HT-29 (cell line): Measurements from ENCODE around the gene CDH4. TPM values are rescaled to one million over a fixed set of nuclear protein-coding genes. Genes with fewer than 3 reads are reported as not detected.

Experiments
- DNase-seq: peaks from one replicate; pipeline ENCODE4 v3.0.0-alpha.2; 2015; ENCODE audit warnings: low spot score
- total RNA-seq: library from RNA; depleted of rRNA; stranded (reverse); fragments of >200 nt; shearing (Covaris generic); gene quantifications from 2 replicates; pipeline ENCODE4 v1.2.3, GENCODE V29; 2014

Gene CDH4
- total RNA-seq, 1 experiment from 2014 or later: not detected

DNA sequence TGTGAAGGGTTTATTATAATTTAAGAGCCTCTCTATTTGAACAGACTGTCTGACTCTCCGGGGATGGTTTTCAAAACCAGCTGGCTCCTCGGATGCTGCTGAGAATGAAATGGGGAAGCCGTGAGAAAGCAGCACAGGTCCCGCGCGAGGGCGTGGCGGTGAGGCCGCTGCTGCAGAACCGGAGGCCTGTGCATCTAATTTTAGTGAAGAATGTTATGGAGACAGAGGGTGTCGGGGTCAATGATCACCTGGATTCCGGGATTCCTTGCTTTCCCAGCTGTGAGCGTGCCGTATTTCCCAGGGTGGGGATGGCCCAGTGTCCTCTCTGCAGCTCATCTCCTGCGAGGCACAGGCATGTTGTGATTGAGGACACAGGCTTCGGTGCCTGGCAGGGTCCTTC is 348.0 kb downstream of the CDH4 start:
- no peak for DNase-seq

- no peak for DNase-seq
Observed at GRCh38 chr20:61601361-61601760, 349.3 kb downstream of the CDH4 start.

- no peak for DNase-seq
Observed at GRCh38 chr20:61601853-61602252, 349.8 kb downstream of the CDH4 start.

DNA sequence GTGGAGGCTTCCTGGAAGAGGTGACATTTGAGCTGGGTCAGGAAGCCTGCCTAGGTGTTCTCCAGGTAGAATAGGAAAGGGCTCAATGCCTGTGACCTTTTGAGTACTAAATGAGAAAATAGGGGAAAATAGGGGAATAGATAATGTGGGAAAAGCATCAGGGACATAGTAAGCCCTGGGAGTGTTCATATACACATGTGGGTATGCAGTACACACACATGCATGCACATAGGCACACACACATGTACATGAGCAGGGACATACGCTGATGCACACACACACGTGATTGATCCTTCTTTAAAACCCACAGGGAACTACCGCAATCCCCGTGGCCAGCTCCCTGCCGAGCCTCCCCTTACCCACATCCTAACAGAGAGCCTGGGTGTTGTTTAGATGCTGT is 351.7 kb downstream of the CDH4 start:
- DNase-seq: no peak

DNA sequence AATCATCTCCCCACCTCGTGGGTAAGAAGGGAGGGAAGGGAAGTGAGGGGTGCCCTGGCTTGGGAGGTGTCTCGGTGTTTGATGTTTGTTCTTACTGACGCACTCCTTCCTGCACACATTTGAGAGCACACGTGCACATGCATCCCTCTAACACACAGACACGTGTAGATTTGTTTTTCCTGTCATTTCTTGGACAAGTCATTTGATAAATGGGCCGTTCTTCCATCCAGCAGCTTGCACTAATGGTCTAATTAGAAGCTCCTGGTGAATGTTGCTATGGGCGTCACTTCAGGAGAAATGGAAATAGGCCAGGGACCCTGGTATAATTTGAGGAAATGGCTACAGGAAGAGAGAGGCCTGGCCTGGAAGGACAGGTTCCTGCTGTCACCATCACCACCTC is 352.5 kb downstream of the CDH4 start:
- no peak for DNase-seq

DNA sequence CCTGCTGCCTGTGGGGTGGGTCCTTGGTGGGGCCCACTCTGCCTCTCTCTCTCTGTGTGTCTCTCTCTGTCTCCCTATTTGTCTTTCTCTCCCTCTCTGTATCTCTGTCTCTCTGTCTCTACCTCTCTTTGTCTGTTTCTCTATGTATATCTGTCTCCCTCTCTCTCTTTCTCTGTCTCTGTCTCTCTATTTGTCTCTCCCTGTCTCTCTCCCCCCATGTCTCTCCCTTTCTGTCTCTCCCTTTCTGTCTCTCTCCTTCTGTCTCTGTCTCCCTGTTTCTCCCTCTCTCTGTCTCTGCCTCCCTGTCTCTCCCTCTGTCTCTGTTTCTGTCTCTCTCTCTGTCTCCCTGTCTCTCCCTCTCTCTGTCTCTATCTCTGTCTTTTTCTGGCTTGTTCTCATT is 353.2 kb downstream of the CDH4 start:
- DNase-seq: no peak

DNA sequence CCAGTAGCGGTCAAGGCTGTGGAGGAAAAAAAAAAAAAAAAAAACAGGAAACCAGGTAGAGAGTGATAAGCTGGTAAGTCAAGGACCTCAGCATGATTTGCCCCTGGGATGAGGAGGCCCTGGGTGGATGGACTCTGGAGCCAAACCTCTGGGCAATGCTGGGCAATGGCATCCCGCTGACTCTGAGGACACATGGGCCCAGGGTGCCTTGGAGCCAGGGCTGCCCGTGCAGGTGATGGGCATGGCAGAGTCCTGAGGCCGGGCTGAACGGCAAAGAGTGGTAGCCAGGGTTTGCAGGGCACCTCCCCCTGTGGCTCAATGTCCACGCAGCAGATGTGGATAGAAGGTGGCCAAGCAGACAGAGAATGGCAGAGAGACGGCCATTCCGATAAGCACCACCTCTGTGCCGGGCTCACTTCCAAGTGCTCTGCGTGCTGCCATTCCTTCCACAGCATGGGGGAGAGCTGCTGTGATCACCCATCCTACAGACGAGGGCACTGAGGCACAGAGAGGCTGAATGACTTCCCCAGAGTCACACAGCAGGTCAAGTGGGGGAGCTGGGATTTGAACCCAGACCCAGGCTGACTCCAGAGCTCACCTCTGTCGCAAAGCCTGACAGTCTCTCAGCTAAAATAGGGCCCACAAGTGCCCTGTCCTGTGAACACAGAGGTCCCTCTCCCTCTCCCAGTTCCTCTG is 353.9 kb downstream of the CDH4 start:
- DNase-seq: no peak

DNA sequence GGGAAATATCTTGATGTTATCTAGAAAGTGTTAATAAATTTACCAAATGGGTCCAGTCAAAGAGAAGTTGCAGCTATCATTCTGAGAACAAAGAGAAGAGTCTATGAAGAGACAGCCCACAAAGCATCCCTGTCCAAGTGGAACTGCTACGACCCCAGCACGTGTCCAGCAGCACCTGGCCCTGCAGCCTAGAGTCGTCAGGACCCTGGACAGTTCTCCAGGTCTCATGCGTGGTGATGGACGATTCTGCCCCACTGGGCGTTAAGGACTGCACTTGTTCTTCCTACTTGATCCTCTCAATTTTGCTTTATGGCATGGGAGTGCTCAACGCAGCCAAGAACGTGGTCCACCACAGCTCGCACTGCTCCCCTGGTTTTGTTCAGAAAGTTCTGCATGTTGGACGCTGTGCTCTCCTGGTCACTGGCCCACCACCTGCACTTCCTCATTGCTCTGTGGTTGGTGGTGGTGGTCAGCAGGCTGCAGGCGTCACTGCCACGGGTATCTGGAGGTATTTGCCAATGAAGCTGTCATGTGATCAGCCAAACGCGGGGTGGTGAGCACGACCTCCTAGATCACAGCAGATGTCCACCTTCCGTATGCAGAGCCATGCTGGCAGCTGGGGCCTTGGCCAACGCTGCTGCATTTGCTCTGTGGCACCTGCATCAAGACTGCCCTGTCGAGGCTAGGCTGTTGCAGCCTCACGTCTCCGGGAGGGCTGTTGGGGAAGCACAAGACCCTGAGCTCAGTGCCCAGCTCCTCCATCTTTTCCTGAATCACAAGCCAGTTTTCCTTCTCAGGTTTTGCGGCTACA is 356.4 kb downstream of the CDH4 start:
- DNase-seq: peak; percentile 54

- no peak for DNase-seq
Observed at GRCh38 chr20:61609461-61609860, 357.4 kb downstream of the CDH4 start.

DNA sequence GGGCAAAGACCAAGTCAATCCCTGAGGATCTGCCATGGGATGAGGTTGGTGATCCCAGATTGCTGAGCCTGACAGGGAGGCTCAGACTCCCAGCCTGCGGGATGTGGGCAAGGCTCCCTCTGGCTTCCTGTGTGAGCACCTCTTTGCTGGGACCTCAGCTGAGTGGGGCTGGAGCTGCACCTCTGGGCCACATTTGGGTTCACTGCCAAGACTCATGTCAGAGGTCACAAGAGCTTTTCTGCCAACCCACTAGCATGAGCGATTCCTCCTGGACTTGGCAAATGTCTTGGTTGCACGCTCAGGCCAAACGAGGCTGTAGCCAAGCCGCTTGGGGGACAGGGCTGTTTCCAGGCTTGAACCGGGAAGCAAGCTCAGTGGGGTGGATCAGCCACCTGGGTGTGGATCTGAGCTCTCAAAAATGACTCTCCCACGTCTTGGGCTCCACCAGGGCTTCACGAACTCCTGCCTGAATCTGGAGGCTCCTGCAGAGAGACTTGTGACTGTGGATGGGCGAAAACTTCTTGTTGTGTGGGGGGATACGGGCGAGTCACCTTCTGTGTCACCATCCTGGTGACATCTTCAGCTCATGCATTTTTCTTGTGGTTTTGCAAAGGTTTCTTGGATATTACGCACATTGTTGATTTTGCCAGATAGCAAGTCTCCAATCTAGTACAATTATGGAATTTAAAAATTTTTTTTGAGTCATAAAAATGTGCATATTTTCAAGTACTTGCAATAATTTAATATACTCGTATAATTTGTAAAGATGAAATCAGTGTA is 359.5 kb downstream of the CDH4 start:
- DNase-seq: no peak

DNA sequence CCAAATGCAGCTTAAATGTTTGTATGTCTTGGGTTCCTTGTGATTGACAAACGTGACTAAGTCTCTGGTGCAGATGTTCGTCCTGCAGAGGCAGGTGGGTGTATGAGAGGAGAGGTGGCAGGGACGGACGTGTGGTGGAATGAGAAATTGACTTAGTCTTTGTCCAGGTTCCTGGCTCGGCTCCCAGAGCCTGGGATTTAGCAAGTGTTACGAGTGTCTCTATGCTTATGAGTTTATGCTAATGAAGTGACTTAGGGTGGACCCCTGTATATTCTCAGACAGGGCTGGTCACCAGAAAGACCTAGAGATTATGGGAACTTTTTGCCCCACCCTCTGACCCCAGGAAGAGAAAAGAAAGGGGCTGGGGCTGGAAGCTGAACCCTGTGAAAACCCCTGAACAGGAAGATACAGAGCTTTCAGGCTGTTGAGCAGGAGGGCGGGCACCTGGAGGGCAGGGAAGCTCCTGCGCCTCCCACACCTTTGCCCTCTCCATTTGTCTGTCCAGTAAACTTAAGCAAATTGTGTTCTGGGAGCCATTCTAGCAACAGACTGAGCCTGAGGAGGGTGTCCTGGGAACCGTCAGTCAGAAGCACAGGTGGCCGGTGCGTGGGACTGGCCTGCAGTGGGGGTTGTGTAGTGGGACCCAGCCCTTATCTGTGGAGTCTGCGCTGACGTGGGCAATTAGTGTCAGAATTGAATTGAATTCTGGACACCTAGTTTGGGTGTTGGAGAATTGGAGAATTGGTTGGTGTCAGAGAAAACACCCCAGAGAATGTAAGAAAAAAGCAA is 362.1 kb downstream of the CDH4 start:
- no peak for DNase-seq

DNA sequence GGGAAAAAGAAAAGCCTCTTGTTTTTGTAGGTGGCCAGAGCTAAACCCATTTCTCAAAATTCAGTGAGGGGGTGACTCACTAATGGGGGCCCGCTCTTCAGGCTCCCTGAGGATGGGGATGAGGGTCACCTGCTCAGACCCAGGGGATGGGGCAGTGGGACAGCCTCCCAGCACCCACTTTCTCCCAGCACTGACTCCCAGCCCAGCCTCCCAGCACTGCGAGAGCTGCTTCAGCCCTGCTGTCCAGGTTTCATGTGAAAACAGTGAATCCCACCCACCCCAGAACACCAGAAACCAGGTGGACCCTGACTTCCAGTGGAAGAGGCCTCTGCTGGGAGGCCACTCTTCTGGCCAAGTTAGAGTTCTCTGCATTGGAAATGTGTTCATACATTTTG is 362.6 kb downstream of the CDH4 start:
- no peak for DNase-seq

DNA sequence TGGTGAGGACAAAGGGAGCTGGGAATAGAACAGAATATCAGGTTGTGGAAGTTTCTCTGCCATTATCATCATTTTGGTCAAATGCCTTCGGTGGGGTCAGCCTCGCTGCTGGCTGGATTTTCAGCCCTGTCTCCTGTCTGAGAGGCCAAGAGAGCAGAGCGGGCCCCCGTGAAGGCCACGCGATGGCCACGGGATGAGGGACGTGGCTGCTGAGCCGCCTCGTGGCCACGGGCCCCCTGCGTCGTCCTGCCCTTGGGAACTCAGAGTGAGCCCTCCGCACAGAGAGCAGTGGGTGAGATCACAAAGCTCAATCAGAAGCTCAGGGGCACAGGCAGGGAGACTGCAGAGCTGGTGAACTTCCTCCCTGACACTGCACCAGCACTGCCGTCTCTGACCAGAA is 363.7 kb downstream of the CDH4 start:
- DNase-seq: no peak

- DNase-seq: no peak
Observed at GRCh38 chr20:61619751-61620150, 367.7 kb downstream of the CDH4 start.

DNA sequence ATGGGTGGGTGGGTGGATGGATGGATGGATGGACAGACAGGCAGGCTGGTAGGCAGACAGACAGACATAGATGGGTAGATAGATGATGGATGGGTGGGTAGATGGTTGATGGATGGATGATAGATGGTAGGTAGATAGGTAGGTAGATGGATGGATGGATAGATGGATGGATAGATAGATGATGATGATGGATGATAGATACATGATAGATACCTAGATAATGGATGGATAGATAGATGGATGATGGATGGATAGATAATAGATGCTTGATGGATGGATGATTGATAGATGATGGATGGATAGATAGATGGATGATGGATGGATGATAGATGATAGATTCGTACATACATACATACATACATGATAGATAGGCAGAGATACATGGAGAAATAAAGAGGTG is 368.1 kb downstream of the CDH4 start:
- DNase-seq: no peak

- DNase-seq: no peak
Observed at GRCh38 chr20:61621035-61621730, 369.1 kb downstream of the CDH4 start.

- DNase-seq: no peak
Observed at GRCh38 chr20:61621852-61622251, 369.8 kb downstream of the CDH4 start.

DNA sequence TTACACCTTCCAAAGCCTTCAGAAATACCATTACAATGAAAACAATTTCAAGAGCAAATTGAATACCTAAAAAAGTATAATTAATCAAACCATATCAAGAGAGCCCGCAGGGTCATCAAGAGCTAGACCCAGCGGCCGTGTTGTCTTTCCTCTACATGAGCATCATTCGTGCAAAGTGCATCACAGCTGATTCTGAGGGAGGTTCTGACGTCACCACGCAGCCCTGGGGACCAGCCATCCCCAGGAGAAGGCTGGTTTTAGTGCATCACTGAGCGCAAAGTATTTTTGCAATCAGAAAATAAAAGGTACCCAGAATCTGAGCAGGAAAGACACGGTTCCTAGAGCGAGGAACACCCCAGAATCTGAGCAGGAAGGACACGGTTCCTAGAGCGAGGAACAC is 371.4 kb downstream of the CDH4 start:
- DNase-seq: no peak

DNA sequence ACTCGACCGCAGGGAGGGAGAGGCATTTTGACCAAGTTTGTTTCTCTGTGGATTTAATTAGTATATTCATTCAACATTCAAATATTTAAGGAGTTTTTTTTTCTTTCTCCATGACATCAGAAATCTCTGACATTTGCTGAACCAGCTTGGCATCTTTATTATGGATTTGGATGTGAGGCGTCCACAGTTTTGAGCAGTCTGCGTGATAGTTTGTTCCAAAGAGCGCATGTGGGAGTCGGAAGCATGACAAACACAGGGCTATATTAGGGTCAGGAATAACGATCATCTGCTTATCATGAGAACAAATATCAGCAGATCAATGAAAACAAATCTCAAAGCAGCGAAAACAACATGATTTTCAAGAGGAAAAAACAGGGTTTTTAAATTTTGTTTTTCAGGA is 373.2 kb downstream of the CDH4 start:
- DNase-seq: no peak

GRCh38 chr20:61626412-61626811 is 374.4 kb downstream of the CDH4 start:
- DNase-seq: no peak

DNA sequence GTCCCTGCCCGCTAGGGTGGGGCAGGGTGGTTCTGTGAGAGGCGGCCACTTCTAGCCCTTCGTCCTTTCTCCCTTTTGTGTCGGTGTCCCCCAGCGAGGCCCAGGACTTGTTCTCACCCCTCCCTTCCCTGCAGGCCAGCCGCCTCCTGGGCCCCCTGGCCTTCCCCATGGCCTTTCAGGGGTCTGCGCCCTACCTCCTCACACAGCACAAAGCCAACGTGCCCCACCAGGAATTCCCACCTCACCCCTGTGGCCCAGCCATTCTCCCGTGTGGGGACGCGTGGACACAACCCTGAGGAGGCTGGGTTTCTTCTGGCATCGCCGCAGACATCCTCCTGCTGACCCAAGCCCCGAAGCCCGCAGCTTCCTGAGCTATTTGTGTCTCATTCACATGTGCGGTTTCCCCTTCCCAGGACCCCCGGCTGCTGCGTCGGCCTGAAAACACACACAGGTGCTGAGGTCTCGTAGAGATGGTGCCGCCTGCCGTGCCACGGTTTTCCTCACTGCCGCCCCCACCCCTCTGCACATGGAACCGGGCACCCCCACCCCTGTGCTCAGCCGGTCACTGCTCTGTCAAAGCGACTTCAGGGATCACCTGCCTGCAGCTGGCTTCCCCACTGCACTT is 375.8 kb downstream of the CDH4 start:
- DNase-seq: no peak
